Epithelial cell of esophagus (primary cell): Measurements from ENCODE around the gene CCDC50.

Experiments used
- DNase-seq: peaks from one replicate; pipeline ENCODE4 v3.0.0; 2010; ENCODE audit warnings: low read depth
- H3K4me3 ChIP-seq: 2 replicates; pipeline ENCODE4 v1.5.1; 2011; ENCODE audit warnings: mild to moderate bottlenecking, low read length, control low read depth
- TF ChIP-seq, protein P1 (sequence below): IDR thresholded peaks from 2 replicates; pipeline ENCODE4 v1.5.1; 2011; ENCODE audit warnings: low read depth, mild to moderate bottlenecking, low read length, control low read depth, inconsistent platforms; ENCODE audit not compliant: insufficient read depth; ENCODE audit errors: missing control alignments

CCDC50 gene

DNA sequence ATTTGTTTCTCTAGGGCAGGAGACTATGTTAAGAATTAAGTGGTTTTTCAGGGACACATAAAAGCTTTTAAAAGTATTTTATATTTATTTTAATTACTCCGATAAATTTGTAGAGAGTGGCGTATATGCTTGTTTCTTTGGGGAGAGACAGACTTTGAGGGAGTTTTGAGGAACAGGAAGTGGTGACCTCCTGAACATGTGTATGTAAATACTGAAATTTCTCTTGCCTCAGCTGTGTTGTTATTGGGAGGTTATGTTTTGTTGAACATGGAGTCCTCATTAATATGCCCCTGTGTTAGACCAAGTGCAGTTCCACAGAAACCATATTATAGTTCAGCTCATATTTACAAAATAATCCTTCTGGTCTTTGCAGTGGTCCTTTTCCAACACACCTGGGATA lies 42.9 kb downstream of the CCDC50 start:
- TF ChIP-seq, protein P1, sequence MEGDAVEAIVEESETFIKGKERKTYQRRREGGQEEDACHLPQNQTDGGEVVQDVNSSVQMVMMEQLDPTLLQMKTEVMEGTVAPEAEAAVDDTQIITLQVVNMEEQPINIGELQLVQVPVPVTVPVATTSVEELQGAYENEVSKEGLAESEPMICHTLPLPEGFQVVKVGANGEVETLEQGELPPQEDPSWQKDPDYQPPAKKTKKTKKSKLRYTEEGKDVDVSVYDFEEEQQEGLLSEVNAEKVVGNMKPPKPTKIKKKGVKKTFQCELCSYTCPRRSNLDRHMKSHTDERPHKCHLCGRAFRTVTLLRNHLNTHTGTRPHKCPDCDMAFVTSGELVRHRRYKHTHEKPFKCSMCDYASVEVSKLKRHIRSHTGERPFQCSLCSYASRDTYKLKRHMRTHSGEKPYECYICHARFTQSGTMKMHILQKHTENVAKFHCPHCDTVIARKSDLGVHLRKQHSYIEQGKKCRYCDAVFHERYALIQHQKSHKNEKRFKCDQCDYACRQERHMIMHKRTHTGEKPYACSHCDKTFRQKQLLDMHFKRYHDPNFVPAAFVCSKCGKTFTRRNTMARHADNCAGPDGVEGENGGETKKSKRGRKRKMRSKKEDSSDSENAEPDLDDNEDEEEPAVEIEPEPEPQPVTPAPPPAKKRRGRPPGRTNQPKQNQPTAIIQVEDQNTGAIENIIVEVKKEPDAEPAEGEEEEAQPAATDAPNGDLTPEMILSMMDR: no peak
- no peak overlapping the region for H3K4me3 ChIP-seq
- DNase-seq: no peak

DNA sequence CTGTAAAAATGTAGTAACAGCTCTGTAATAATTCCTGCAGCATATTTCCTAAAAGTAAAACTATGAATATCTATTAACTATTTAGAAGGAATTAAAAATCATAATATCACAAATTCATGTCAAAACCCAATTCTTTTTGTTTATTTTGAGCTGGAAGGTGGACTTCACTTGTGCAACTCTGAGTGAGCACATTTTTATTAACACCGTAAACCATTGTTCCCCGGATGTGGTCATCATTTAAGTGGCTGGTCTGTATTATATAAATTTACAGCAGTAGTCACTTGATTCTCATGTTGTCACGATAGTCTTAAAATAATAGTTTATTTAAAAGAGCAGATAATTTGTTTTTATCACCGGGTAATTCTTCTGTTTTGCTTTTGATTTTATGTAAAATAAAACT lies 44.1 kb downstream of the CCDC50 start:
- no peak for DNase-seq
- no peak overlapping the region for H3K4me3 ChIP-seq
- TF ChIP-seq, protein P1: no peak

DNA sequence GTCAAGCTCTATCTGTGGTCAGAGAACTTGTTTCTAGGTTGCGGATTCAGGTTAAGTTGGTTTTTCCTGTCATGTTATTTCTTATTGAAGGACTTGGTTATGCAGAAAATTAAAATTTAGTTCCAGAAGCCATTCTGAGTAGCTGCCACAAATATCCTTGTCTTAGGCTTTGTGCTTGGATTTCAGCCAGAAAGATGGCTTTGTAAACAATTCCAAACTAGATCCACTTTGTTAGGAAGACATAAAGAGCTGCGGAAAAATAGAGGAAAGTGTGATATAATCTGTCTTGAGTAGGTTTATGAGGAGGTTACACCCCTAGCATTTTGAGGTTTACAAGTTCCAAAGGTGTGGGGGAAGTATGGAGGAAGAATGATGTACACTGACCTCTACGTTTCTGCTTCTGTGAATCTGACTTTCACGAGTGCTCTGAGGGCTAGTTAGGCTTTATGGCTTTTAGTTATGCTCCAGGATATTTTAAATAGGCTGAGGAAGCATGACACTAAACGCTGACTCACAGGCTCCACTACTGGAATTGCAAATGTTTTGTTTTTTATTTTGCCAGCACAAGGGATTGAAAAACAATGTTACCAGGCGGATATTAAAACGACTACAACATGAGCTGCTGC lies 47.4 kb downstream of the CCDC50 start:
- H3K4me3 ChIP-seq: no peak overlapping the region
- peak; percentile 71 for DNase-seq
- TF ChIP-seq, protein P1: no peak

DNA sequence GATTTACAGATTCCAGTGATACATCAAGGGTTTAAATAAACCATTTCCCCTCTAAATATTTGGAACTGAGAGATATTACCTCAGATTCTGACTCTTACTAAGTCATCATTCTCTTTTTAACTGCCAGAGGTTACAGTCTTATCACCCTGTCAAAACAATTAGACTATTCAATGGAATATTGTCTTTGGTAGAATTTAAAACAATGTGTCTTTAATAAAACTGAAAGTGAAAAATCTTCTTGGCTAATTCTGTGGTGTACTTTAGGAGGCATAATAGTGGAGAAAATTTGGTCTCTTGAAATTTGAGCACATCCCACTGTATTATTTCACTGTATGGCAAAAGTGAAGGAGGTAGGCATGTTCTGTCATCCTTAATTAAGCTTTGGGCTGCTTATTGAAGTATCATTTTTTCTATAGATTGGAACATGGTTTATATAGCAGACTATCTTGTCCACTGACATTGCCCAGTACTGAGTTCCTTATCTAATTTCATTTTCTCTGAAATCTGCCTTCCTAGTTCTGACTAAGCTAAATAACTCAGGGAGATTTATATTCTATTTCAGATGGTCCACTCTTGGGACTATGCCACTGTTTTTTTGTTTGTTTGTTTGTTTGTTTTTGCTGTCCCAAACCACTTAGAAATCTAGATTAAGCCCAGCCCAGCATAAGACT lies 49.1 kb downstream of the CCDC50 start:
- TF ChIP-seq, protein P1: no peak
- DNase-seq: no peak
- H3K4me3 ChIP-seq: no peak overlapping the region

DNA sequence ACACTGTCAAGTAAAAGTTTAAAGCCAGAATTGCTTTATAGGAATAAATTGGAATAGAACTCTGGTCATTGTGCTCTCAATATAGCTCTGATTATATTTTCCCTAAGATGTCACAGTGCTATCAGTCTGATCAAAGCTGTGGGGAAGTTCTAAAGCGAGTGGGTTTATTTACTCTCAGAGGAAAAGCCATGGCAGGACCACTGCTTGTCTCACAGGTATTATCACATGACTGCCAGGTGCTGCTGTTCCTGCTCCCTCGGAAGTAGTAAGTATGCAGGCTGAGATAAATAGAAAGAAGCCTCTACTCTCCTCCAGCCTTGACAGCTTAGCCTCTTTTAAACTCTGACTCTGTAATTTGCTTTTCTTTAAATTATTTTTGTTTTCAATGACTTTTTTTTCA lies 50.3 kb downstream of the CCDC50 start:
- TF ChIP-seq, protein P1: no peak

DNA sequence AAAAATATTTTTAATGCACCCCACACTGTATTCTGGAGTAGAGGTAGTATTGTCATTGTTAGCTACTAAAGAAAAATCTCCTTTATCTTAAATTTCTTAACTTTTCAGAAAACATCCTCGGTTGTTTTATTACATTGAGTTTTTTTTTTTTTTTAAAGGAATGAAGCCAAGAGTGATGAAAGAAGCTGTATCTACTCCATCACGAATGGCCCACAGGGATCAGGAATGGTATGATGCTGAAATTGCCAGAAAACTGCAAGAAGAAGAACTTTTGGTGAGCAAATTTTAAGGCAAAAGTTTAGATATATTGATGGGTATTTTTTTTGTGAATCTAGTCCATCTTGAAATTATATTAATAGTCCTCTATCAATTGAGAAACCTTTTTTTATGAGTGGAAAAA lies 50.8 kb downstream of the CCDC50 start:
- TF ChIP-seq, protein P1: no peak
- no peak for DNase-seq
- H3K4me3 ChIP-seq: no peak overlapping the region

More for the DNA sequence above, 50.3 kb downstream of the CCDC50 start:
- H3K4me3 ChIP-seq: no peak overlapping the region
- DNase-seq: no peak

DNA sequence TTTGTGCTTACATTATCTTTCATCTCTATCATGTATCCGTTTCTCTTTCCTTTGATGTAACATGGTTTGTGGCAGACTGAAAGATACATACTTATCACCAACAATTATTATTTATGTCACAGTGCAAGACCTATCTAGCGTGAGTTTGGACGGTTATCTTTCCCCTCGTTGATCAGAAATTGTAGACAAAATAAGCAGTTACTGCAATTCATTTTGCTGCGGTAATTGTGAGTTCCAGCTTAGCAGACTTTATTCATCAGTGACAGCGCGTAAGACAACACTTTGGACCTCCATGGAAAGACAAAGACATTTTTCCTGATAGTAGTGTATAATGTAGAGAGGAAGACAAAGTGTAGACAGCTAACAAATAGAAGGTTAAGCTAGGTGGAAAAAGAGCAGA lies 52.1 kb downstream of the CCDC50 start:
- no peak overlapping the region for H3K4me3 ChIP-seq
- TF ChIP-seq, protein P1: no peak
- DNase-seq: no peak
